OCI-LY1 (cell line): Measurements from ENCODE around the gene TOR1B.

Source experiments
- EZH2 ChIP-seq: fragments of 200-600 bp; sonication (generic), shearing (Covaris generic); IDR thresholded peaks from 2 replicates; pipeline ENCODE4 v1.8.0; 2017; ENCODE audit warnings: borderline replicate concordance, mixed run types, mild to moderate bottlenecking, antibody characterized with exemption, low read length, moderate library complexity, mixed read lengths
- TF ChIP-seq, protein P1 (sequence below): fragments of 200-600 bp; sonication (generic), shearing (Covaris generic); IDR thresholded peaks from 2 replicates; pipeline ENCODE4 v1.5.1; 2017; ENCODE audit warnings: mild to moderate bottlenecking, antibody characterized with exemption, low read length, moderate library complexity, mixed read lengths

DNA sequence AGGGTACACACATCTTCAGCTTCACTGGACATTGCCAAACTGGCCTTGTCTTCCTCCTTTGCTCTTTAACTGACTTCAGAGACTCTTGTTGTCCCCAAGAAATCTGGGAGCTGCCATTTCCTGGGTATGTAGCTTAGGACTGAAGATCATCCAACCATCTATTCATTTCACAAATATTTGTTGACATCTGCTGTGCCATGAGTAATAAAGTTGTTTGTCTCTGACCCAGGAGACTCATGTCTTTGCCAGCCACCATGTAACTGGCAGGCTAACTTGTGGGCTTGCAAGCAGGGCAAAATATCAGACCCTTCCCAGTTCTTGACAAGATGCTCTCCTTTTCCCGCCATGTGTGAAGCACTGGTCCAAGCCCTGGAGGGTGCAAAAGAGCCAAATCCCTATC, 17.1 kb upstream of the TOR1B start:
- TF ChIP-seq, protein P1, sequence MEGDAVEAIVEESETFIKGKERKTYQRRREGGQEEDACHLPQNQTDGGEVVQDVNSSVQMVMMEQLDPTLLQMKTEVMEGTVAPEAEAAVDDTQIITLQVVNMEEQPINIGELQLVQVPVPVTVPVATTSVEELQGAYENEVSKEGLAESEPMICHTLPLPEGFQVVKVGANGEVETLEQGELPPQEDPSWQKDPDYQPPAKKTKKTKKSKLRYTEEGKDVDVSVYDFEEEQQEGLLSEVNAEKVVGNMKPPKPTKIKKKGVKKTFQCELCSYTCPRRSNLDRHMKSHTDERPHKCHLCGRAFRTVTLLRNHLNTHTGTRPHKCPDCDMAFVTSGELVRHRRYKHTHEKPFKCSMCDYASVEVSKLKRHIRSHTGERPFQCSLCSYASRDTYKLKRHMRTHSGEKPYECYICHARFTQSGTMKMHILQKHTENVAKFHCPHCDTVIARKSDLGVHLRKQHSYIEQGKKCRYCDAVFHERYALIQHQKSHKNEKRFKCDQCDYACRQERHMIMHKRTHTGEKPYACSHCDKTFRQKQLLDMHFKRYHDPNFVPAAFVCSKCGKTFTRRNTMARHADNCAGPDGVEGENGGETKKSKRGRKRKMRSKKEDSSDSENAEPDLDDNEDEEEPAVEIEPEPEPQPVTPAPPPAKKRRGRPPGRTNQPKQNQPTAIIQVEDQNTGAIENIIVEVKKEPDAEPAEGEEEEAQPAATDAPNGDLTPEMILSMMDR: no peak
- TF ChIP-seq EZH2: no peak
